HepG2 (cell line): ENCODE results near the gene RGS19. TPM values are rescaled to one million over a fixed set of nuclear protein-coding genes. Genes with fewer than 3 reads are reported as not detected.

Experiments
- HNRNPL ChIP-seq: fragments of 200-400 bp; formaldehyde crosslinking; IDR thresholded peaks from 2 replicates; pipeline ENCODE4 v1.6.1; 2017; ENCODE audit warnings: mild to moderate bottlenecking, low read depth, low read length
- KAT8 ChIP-seq: IDR thresholded peaks from 2 replicates; pipeline ENCODE4 v1.6.1; 2016; ENCODE audit warnings: missing genetic modification reagents, missing compliant biosample characterization
- MEIS1 ChIP-seq: sonication (generic); formaldehyde crosslinking; IDR thresholded peaks from 2 replicates; pipeline ENCODE4 v1.9.0; 2021; ENCODE audit warnings: mild to moderate bottlenecking, missing genetic modification reagents, moderate library complexity, borderline replicate concordance
- MEIS2 ChIP-seq: sonication (generic); formaldehyde crosslinking; IDR thresholded peaks from 2 replicates; pipeline ENCODE4 v1.9.0; 2021; ENCODE audit warnings: mild to moderate bottlenecking, missing genetic modification reagents
- MIXL1 ChIP-seq: IDR thresholded peaks from 2 replicates; pipeline ENCODE4 v1.6.1; 2016
- MYC ChIP-seq: sonication (generic); formaldehyde crosslinking; IDR thresholded peaks from 2 replicates; pipeline ENCODE4 v1.9.0; 2021; ENCODE audit warnings: missing genetic modification reagents, borderline replicate concordance
- NFIB ChIP-seq: sonication (generic); formaldehyde crosslinking; IDR thresholded peaks from 2 replicates; pipeline ENCODE4 v1.9.0; 2021; ENCODE audit warnings: missing genetic modification reagents, mild to moderate bottlenecking, borderline replicate concordance
- NFIC ChIP-seq: IDR thresholded peaks from 2 replicates; pipeline ENCODE4 v1.6.1; 2012; ENCODE audit warnings: mild to moderate bottlenecking, low read length, inconsistent platforms
- NFKBIZ ChIP-seq: IDR thresholded peaks from 2 replicates; pipeline ENCODE4 v1.6.1; 2018; ENCODE audit warnings: missing genetic modification reagents, missing compliant biosample characterization
- PCBP1 ChIP-seq: fragments of 200-400 bp; formaldehyde crosslinking; IDR thresholded peaks from 2 replicates; pipeline ENCODE4 v1.6.1; 2017; ENCODE audit warnings: mild to moderate bottlenecking, low read depth, low read length, borderline replicate concordance
- RAD51 ChIP-seq: fragments of 450-650 bp; IDR thresholded peaks from 2 replicates; pipeline ENCODE4 v1.6.1; 2016; ENCODE audit warnings: borderline replicate concordance
- SATB2 ChIP-seq: sonication (generic); formaldehyde crosslinking; IDR thresholded peaks from 2 replicates; pipeline ENCODE4 v1.5.0; 2020; ENCODE audit warnings: missing genetic modification reagents
- SMYD3 ChIP-seq: sonication (generic); formaldehyde crosslinking; IDR thresholded peaks from 2 replicates; pipeline ENCODE4 v1.8.1; 2023; ENCODE audit warnings: mild to moderate bottlenecking, missing genetic modification reagents
- SRY ChIP-seq: sonication (generic); formaldehyde crosslinking; IDR thresholded peaks from 2 replicates; pipeline ENCODE4 v1.8.0; 2022; ENCODE audit warnings: mild to moderate bottlenecking, missing genetic modification reagents
- YY1 ChIP-seq: IDR thresholded peaks from 2 replicates; pipeline ENCODE4 v1.6.1; 2011; ENCODE audit warnings: low read length, low read depth, moderate library complexity, mild to moderate bottlenecking; ENCODE audit not compliant: insufficient read depth, insufficient replicate concordance
- ZBTB25 ChIP-seq: IDR thresholded peaks from 2 replicates; pipeline ENCODE4 v1.6.1; 2018; ENCODE audit warnings: missing genetic modification reagents
- ZBTB4 ChIP-seq: sonication (generic); formaldehyde crosslinking; IDR thresholded peaks from 2 replicates; pipeline ENCODE4 v1.4.0; 2020; ENCODE audit warnings: missing genetic modification reagents, mild to moderate bottlenecking, borderline replicate concordance
- ZNF616 ChIP-seq: sonication (generic); formaldehyde crosslinking; IDR thresholded peaks from 2 replicates; pipeline ENCODE4 v1.5.0; 2020; ENCODE audit warnings: low read depth, mild to moderate bottlenecking, missing genetic modification reagents
- ZNF629 ChIP-seq: sonication (generic); formaldehyde crosslinking; conservative IDR thresholded peaks from 2 replicates; pipeline ENCODE4 v1.5.0; 2020; ENCODE audit warnings: missing genetic modification reagents
- ZNF652 ChIP-seq: IDR thresholded peaks from 2 replicates; pipeline ENCODE4 v1.6.1; 2016; ENCODE audit warnings: low read depth, borderline replicate concordance
- ZNF746 ChIP-seq: sonication (generic); formaldehyde crosslinking; IDR thresholded peaks from 2 replicates; pipeline ENCODE4 v1.8.0; 2022; ENCODE audit warnings: mild to moderate bottlenecking, missing genetic modification reagents
- ZNF749 ChIP-seq: sonication (generic); formaldehyde crosslinking; IDR thresholded peaks from 2 replicates; pipeline ENCODE4 v1.8.0; 2022; ENCODE audit warnings: mild to moderate bottlenecking, missing genetic modification reagents, moderate library complexity, borderline replicate concordance
- ZNF761 ChIP-seq: sonication (generic); formaldehyde crosslinking; conservative IDR thresholded peaks from 2 replicates; pipeline ENCODE4 v1.4.0; 2020; ENCODE audit warnings: mild to moderate bottlenecking, missing genetic modification reagents
- ZNF784 ChIP-seq: sonication (generic); formaldehyde crosslinking; IDR thresholded peaks from 2 replicates; pipeline ENCODE4 v1.5.1; 2020; ENCODE audit warnings: missing genetic modification reagents, mild to moderate bottlenecking, borderline replicate concordance
- polyA plus RNA-seq, 8 experiments: library from polyadenylated mRNA; depleted of rRNA in 3 of 8; stranded (reverse) in 7 of 8; unstranded in 1 of 8; fragments of >200 nt; fragmentation: Illumina TruSeq in 4 of 8; extraction: Trizol in 4 of 8; gene quantifications; 2 replicates each; pipeline versions ENCODE4 v1.2.1 to v1.2.3, GENCODE V29; 2011 to 2016; ENCODE audit warnings: low read depth in 4 of 8, missing spikeins in 1 of 8, mixed read lengths in 1 of 8; ENCODE audit not compliant: insufficient read depth in 1 of 8
- total RNA-seq, 5 experiments: library from RNA; depleted of rRNA; stranded (reverse); fragments of >200 nt; fragmentation: Illumina TruSeq; extraction: Trizol; gene quantifications; 2 replicates each; pipeline ENCODE4 v1.2.3, GENCODE V29; 2016; ENCODE audit warnings: low read depth in 1 of 5
- TF ChIP-seq, protein P1 (sequence below): sonication (generic); IDR thresholded peaks from 2 replicates; pipeline ENCODE4 v1.6.1; 2016; ENCODE audit warnings: low read depth, borderline replicate concordance

RGS19 gene
- total and polyA plus RNA-seq, 2 of the 13 experiments (the other 11 are each of a cell fraction or from before 2014, with no cell fraction given), result 10.7 to 11.9 TPM

DNA sequence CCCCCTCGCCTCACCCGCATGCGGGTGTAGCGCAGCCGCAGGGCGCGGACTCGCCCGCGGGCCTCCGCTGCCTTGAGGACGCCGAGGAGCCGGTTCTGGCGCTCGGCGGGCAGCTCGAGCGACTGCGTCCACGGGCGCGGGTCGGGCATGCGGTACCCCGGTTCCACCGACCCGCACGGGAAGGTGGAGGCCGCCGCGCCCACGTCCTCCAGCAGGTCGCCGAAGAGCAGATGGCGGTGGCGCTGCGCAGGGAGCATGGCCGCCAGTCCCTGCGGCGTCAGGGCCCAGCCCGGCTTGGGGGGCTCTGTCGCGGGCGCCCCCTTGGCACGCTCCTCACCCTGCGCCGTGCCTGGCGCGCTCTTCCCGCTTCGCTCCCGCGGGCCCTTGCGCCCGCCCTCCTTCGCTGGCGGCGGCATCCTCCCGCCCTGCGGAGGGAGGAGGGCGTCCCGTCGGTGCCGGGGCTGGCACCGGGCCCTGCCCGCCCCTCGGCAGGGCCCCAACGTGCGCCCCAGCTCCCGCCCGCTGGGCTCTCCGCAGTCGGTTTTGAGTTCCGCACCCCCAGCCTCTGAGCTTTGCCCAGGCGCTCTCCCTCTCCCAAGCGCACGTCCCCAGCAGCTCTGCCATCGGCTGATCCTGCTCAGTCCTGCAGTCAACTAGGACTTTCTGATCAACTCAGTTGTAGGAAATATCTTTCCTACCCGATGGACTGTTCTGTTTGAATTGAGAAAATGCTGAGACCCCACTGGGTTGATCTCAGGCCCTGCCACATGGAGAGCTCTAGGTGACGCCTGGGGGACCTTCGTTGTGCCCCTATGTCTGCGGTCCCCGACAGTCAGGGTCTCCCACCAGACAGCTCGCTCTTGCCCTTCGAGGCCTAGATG lies 4.7 kb upstream of the RGS19 start, which contains the start of gene LKAAEAR1 (continued):
- TF ChIP-seq ZNF746 (CRISPR knock-in tag) (no peak; the same call in 1 of the 2 replicates), ZNF616 (no peak; the same call in 1 of the 2 replicates), PCBP1 (no peak), RAD51 (no peak), ZNF652 (CRISPR knock-in tag) (no peak), MEIS2 (CRISPR knock-in tag) (no peak), HNRNPL (peak; percentile 20; the same call in 1 of the 2 replicates), ZNF761 (no peak), KAT8 (CRISPR knock-in tag) (no peak), MYC (CRISPR knock-in tag) (peak; percentile 50; the same call in 1 of the 2 replicates), MIXL1 (CRISPR knock-in tag) (no peak), NFKBIZ (no peak), ZBTB4 (CRISPR knock-in tag) (no peak), NFIB (no peak), NFIC (no peak), MEIS1 (CRISPR knock-in tag) (0 out of 2 replicates have a peak, but pooled peaks have one; percentile 3), ZBTB25 (CRISPR knock-in tag) (no peak), YY1 (no peak), ZNF629 (CRISPR knock-in tag) (no peak), ZNF784 (CRISPR knock-in tag) (peak; percentile 25; the same call in 1 of the 2 replicates), SRY (peak; percentile 44; the same call in 1 of the 2 replicates), ZNF749 (CRISPR knock-in tag) (no peak), SATB2 (CRISPR knock-in tag) (no peak), SMYD3 (CRISPR knock-in tag) (no peak)
- TF ChIP-seq, protein P1, sequence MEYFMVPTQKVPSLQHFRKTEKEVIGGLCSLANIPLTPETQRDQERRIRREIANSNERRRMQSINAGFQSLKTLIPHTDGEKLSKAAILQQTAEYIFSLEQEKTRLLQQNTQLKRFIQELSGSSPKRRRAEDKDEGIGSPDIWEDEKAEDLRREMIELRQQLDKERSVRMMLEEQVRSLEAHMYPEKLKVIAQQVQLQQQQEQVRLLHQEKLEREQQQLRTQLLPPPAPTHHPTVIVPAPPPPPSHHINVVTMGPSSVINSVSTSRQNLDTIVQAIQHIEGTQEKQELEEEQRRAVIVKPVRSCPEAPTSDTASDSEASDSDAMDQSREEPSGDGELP, result no peak
